Adrenal gland (tissue), 12 donors: ENCODE results near the gene TMEM132C. TPM values are rescaled to one million over a fixed set of nuclear protein-coding genes. Genes with fewer than 3 reads are reported as not detected.

Experiments
- DNase-seq, 7 donors: peaks; one replicate each; pipeline ENCODE4 v3.0.0-alpha.2; 2019 to 2020
- H3K27ac ChIP-seq, 5 donors: fragments of 200-600 bp; sonication (generic) in 4 of 5; 1 replicate in 3 of 5; 2 replicates in 2 of 5; pipeline versions ENCODE4 v1.5.1 to v1.8.0; 2016 to 2020; ENCODE audit warnings: mild to moderate bottlenecking in 1 of 5
- H3K27me3 ChIP-seq: fragments of 200-600 bp; 2 replicates; pipeline ENCODE4 v1.8.0; 2021
- H3K36me3 ChIP-seq, 2 donors: fragments of 200-600 bp; replicated peaks in 1 of 2; 1 replicate in 1 of 2; 2 replicates in 1 of 2; pipeline versions ENCODE4 v1.5.1 to v1.8.0; 2018 to 2022
- H3K4me1 ChIP-seq, 2 donors: fragments of 200-600 bp; replicated peaks in 1 of 2; 1 replicate in 1 of 2; 2 replicates in 1 of 2; pipeline versions ENCODE4 v1.5.1 to v1.8.0; 2018 to 2021
- H3K4me3 ChIP-seq, 4 donors: fragments of 200-600 bp; sonication (generic) in 3 of 4; one replicate each; pipeline ENCODE4 v1.5.1; 2016 to 2018
- H3K9me3 ChIP-seq, 3 donors: fragments of 200-600 bp; sonication (generic) in 1 of 3; replicated peaks in 1 of 3; 1 replicate in 2 of 3; 2 replicates in 1 of 3; pipeline versions ENCODE4 v1.5.1 to v1.8.0; 2016 to 2021
- CTCF ChIP-seq, 6 experiments: fragments of 450-650 bp in 4 of 6; fragments of 200-600 bp in 2 of 6; sonication (generic) in 1 of 6; IDR thresholded peaks; 1 replicate in 5 of 6; 2 replicates in 1 of 6; pipeline versions ENCODE4 v1.5.1 to v1.8.0; 2016 to 2021; ENCODE audit warnings: antibody characterized with exemption in 6 of 6, mild to moderate bottlenecking in 2 of 6, moderate library complexity in 1 of 6
- POLR2A ChIP-seq, 2 donors: fragments of 450-650 bp; IDR thresholded peaks; one replicate each; pipeline ENCODE4 v1.6.1; 2017; ENCODE audit warnings: antibody characterized with exemption in 2 of 2, mild to moderate bottlenecking in 2 of 2, moderate library complexity in 1 of 2
- WGBS, 4 donors: extraction: QIAGEN DNeasy Blood & Tissue Kit in 2 of 4; methylation state at CpG; one replicate each; pipeline versions ENCODE4 v1.1.5 to v1.1.7; 2013 to 2017; 5-methylcytosine and 5-hydroxymethylcytosine counted together
- intact Hi-C, 2 donors: fragments of 100-400 bp; cut with DNase I; formaldehyde crosslinking; loops; one replicate each; pipeline versions ENCODE4 v1.14.1 to v1.15.0; 2022 to 2023
- polyA plus RNA-seq, 3 donors: library from polyadenylated mRNA; stranded (reverse); fragments of 200-250 nt in 2 of 3; fragments of 350-450 nt in 1 of 3; fragmentation: Illumina TruSeq in 1 of 3; extraction: RNeasy Lipid Tissue Mini Kit (QIAGEN cat#74804) in 1 of 3; gene quantifications; one replicate each; pipeline ENCODE4 v1.2.3, GENCODE V29; 2013 to 2014
- total RNA-seq, 9 donors: library from RNA; depleted of rRNA in 4 of 9; stranded (reverse); fragments of >200 nt in 4 of 9; fragments of 120-200 nt in 1 of 9; fragmentation: NEBNext Ultra II Directional in 1 of 9; extraction: Animal tissue kit (Norgen Biotek cat#: 25700) in 1 of 9; gene quantifications; one replicate each; pipeline versions ENCODE4 v1.1.0 to v1.2.4, GENCODE V29; 2013 to 2023
- donor health status: healthy with polysubstance abuse.
- donor health status: Bipolar disorder and iron deficiency.
- donor health status: DM: yes; HTN: yes; CAD: no.
- donor health status: DM: no; HTN: no; CAD: no.
- donor health status: DM: no; HTN: no; CAD: no.
- donor health status: DM: yes; HTN: yes; CAD: no.

TMEM132C gene
- total and polyA plus RNA-seq, 12 donors: 1.2 to 4.2 (median 2.5) TPM

GRCh38 chr12:128382946-128383345 lies 116.0 kb downstream of the TMEM132C start:
- intact Hi-C loops: no loop called here
- H3K9me3 ChIP-seq: no peaks in the 10 kb centered on the region
- H3K4me3 ChIP-seq: no peak overlapping the region
- 80 to 93% (median 87%) methylated on average over 4 to 7 of the region's 7 CpGs for WGBS, 4 donors
- no peaks in the 10 kb centered on the region for H3K36me3 ChIP-seq
- H3K27ac ChIP-seq: no peak overlapping the region
- H3K27me3 ChIP-seq: no peaks in the 10 kb centered on the region
- DNase-seq: no peak
- H3K4me1 ChIP-seq: no peaks in the 10 kb centered on the region
- TF ChIP-seq CTCF (IDR thresholded peaks at IDR 0.05) (no peak), POLR2A (IDR thresholded peaks at IDR 0.05) (no peak)

GRCh38 chr12:128383357-128383937 lies 116.5 kb downstream of the TMEM132C start:
- H3K4me3 ChIP-seq: no peak overlapping the region
- H3K4me1 ChIP-seq: no peaks in the 10 kb centered on the region
- H3K36me3 ChIP-seq: no peaks in the 10 kb centered on the region
- 51 to 64% (median 56%) methylated on average over 17 to 18 of the region's 18 CpGs for WGBS, 4 donors
- H3K27ac ChIP-seq: no peak overlapping the region
- no peaks in the 10 kb centered on the region for H3K9me3 ChIP-seq
- H3K27me3 ChIP-seq: no peaks in the 10 kb centered on the region
- no peak for TF ChIP-seq POLR2A (IDR thresholded peaks at IDR 0.05)
- TF ChIP-seq CTCF (IDR thresholded peaks at IDR 0.05): no peak
- intact Hi-C loops: no loop called here
- no peak for DNase-seq

GRCh38 chr12:128385736-128386135 lies 118.8 kb downstream of the TMEM132C start:
- TF ChIP-seq CTCF (IDR thresholded peaks at IDR 0.05): no peak
- no peak for TF ChIP-seq POLR2A (IDR thresholded peaks at IDR 0.05)
- Histone ChIP-seq H3K27me3 (no peaks in the 10 kb centered on the region), H3K36me3 (no peaks in the 10 kb centered on the region), H3K9me3 (no peaks in the 10 kb centered on the region), H3K27ac (no peak overlapping the region), H3K4me3 (no peak overlapping the region), H3K4me1 (no peaks in the 10 kb centered on the region)
- intact Hi-C loops: no loop called here
- 86 to 91% (median 87%) methylated on average over 9 of the region's 9 CpGs for WGBS, 4 donors
- no peak for DNase-seq

GRCh38 chr12:128387811-128388422 lies 120.9 kb downstream of the TMEM132C start:
- 15 to 28% (median 23%) methylated on average over 10 to 19 of the region's 19 CpGs for WGBS, 4 donors
- peak; percentile 47 to 69 (median 61) for DNase-seq
- Histone ChIP-seq H3K27ac (no peak overlapping the region), H3K4me1 (no peaks in the 10 kb centered on the region), H3K9me3 (no peaks in the 10 kb centered on the region), H3K27me3 (no peaks in the 10 kb centered on the region), H3K4me3 (no peak overlapping the region), H3K36me3 (no peaks in the 10 kb centered on the region)
- intact Hi-C loops: loop anchor here in 1 of 2 donors (2.0 kb wide), 1 partner anchor 129 kb away; no protein-coding TSS in a partner anchor
- TF ChIP-seq POLR2A (IDR thresholded peaks at IDR 0.05) (no peak), CTCF (IDR thresholded peaks at IDR 0.05) (peak; percentile 48 to 75 (median 52))
